Measurements from ENCODE around the gene DACH1.

Gene DACH1

GRCh38 chr13:71659404-71659803 is 207.6 kb downstream of the DACH1 start:
- H3K36me3 ChIP-seq (ENCODE audit: control insufficient read depth, insufficient read depth, low read length): no peaks in the 10 kb centered on the region
- peaks cover 10% of the 10 kb centered on the region for H3K4me1 ChIP-seq (ENCODE audit: control insufficient read depth, insufficient read depth, low read length)
- H3K9me3 ChIP-seq (ENCODE audit: control insufficient read depth, insufficient read depth, low read length): no peaks in the 10 kb centered on the region
- H3K9ac ChIP-seq (ENCODE audit: low read depth, low read length): no peak overlapping the region
- no peaks in the 10 kb centered on the region for H3K27me3 ChIP-seq (ENCODE audit: control insufficient read depth, insufficient read depth, low read length)
- H3K27ac ChIP-seq (ENCODE audit: low read depth, low read length): peak overlapping the region; percentile 9
- no peak overlapping the region for H3K4me3 ChIP-seq (ENCODE audit: low read depth, low read length)

GRCh38 chr13:71645467-71645866 is 221.5 kb downstream of the DACH1 start:
- H3K36me3 ChIP-seq (ENCODE audit: control insufficient read depth, insufficient read depth, low read length): no peaks in the 10 kb centered on the region
- no peaks in the 10 kb centered on the region for H3K9me3 ChIP-seq (ENCODE audit: control insufficient read depth, insufficient read depth, low read length)
- H3K27ac ChIP-seq (ENCODE audit: low read depth, low read length): no peak overlapping the region
- H3K4me3 ChIP-seq (ENCODE audit: low read depth, low read length): no peak overlapping the region
- no peaks in the 10 kb centered on the region; the same call in 1 of the 2 replicates for H3K4me1 ChIP-seq (ENCODE audit: control insufficient read depth, insufficient read depth, low read length)
- no peak overlapping the region for H3K9ac ChIP-seq (ENCODE audit: low read depth, low read length)
- H3K27me3 ChIP-seq (ENCODE audit: control insufficient read depth, insufficient read depth, low read length): no peaks in the 10 kb centered on the region

GRCh38 chr13:71644579-71644978 is 222.4 kb downstream of the DACH1 start:
- Histone ChIP-seq H3K27ac (ENCODE audit: low read depth, low read length) (no peak overlapping the region), H3K4me3 (ENCODE audit: low read depth, low read length) (no peak overlapping the region), H3K36me3 (ENCODE audit: control insufficient read depth, insufficient read depth, low read length) (no peaks in the 10 kb centered on the region), H3K4me1 (ENCODE audit: control insufficient read depth, insufficient read depth, low read length) (no peaks in the 10 kb centered on the region; the same call in 1 of the 2 replicates), H3K9ac (ENCODE audit: low read depth, low read length) (no peak overlapping the region), H3K9me3 (ENCODE audit: control insufficient read depth, insufficient read depth, low read length) (no peaks in the 10 kb centered on the region), H3K27me3 (ENCODE audit: control insufficient read depth, insufficient read depth, low read length) (no peaks in the 10 kb centered on the region)

GRCh38 chr13:71643448-71643860 is 223.6 kb downstream of the DACH1 start:
- no peak overlapping the region for H3K9ac ChIP-seq (ENCODE audit: low read depth, low read length)
- no peaks in the 10 kb centered on the region for H3K27me3 ChIP-seq (ENCODE audit: control insufficient read depth, insufficient read depth, low read length)
- H3K9me3 ChIP-seq (ENCODE audit: control insufficient read depth, insufficient read depth, low read length): no peaks in the 10 kb centered on the region
- H3K4me3 ChIP-seq (ENCODE audit: low read depth, low read length): no peak overlapping the region
- no peaks in the 10 kb centered on the region for H3K36me3 ChIP-seq (ENCODE audit: control insufficient read depth, insufficient read depth, low read length)
- H3K4me1 ChIP-seq (ENCODE audit: control insufficient read depth, insufficient read depth, low read length): no peaks in the 10 kb centered on the region; the same call in 1 of the 2 replicates
- no peak overlapping the region for H3K27ac ChIP-seq (ENCODE audit: low read depth, low read length)

GRCh38 chr13:71638751-71639150 is 228.3 kb downstream of the DACH1 start:
- Histone ChIP-seq H3K4me1 (ENCODE audit: control insufficient read depth, insufficient read depth, low read length) (no peaks in the 10 kb centered on the region; the same call in 1 of the 2 replicates), H3K4me3 (ENCODE audit: low read depth, low read length) (no peak overlapping the region), H3K9ac (ENCODE audit: low read depth, low read length) (no peak overlapping the region), H3K9me3 (ENCODE audit: control insufficient read depth, insufficient read depth, low read length) (no peaks in the 10 kb centered on the region), H3K36me3 (ENCODE audit: control insufficient read depth, insufficient read depth, low read length) (no peaks in the 10 kb centered on the region), H3K27me3 (ENCODE audit: control insufficient read depth, insufficient read depth, low read length) (no peaks in the 10 kb centered on the region), H3K27ac (ENCODE audit: low read depth, low read length) (no peak overlapping the region)

- Histone ChIP-seq H3K27me3 (ENCODE audit: control insufficient read depth, insufficient read depth, low read length) (no peaks in the 10 kb centered on the region), H3K27ac (ENCODE audit: low read depth, low read length) (no peak overlapping the region), H3K4me1 (ENCODE audit: control insufficient read depth, insufficient read depth, low read length) (no peaks in the 10 kb centered on the region), H3K9me3 (ENCODE audit: control insufficient read depth, insufficient read depth, low read length) (no peaks in the 10 kb centered on the region), H3K36me3 (ENCODE audit: control insufficient read depth, insufficient read depth, low read length) (no peaks in the 10 kb centered on the region), H3K9ac (ENCODE audit: low read depth, low read length) (no peak overlapping the region), H3K4me3 (ENCODE audit: low read depth, low read length) (no peak overlapping the region)
These were observed 232.2 kb downstream of the DACH1 start for GRCh38 chr13:71634602-71635443.

GRCh38 chr13:71634182-71634581 is 232.8 kb downstream of the DACH1 start:
- H3K27ac ChIP-seq (ENCODE audit: low read depth, low read length): no peak overlapping the region
- no peak overlapping the region for H3K9ac ChIP-seq (ENCODE audit: low read depth, low read length)
- 0 out of 2 replicates have a peak, but pooled peaks cover 1% of the 10 kb centered on the region for H3K4me1 ChIP-seq (ENCODE audit: control insufficient read depth, insufficient read depth, low read length)
- H3K27me3 ChIP-seq (ENCODE audit: control insufficient read depth, insufficient read depth, low read length): no peaks in the 10 kb centered on the region
- no peaks in the 10 kb centered on the region for H3K36me3 ChIP-seq (ENCODE audit: control insufficient read depth, insufficient read depth, low read length)
- no peak overlapping the region for H3K4me3 ChIP-seq (ENCODE audit: low read depth, low read length)
- no peaks in the 10 kb centered on the region for H3K9me3 ChIP-seq (ENCODE audit: control insufficient read depth, insufficient read depth, low read length)

GRCh38 chr13:71632721-71633120 is 234.3 kb downstream of the DACH1 start:
- H3K36me3 ChIP-seq (ENCODE audit: control insufficient read depth, insufficient read depth, low read length): no peaks in the 10 kb centered on the region

GRCh38 chr13:71632206-71632605 is 234.8 kb downstream of the DACH1 start:
- Histone ChIP-seq H3K4me1 (ENCODE audit: control insufficient read depth, insufficient read depth, low read length) (peaks cover 20% of the 10 kb centered on the region), H3K9me3 (ENCODE audit: control insufficient read depth, insufficient read depth, low read length) (no peaks in the 10 kb centered on the region), H3K27me3 (ENCODE audit: control insufficient read depth, insufficient read depth, low read length) (no peaks in the 10 kb centered on the region), H3K27ac (ENCODE audit: low read depth, low read length) (no peak overlapping the region), H3K9ac (ENCODE audit: low read depth, low read length) (no peak overlapping the region), H3K36me3 (ENCODE audit: control insufficient read depth, insufficient read depth, low read length) (no peaks in the 10 kb centered on the region), H3K4me3 (ENCODE audit: low read depth, low read length) (no peak overlapping the region)

More at GRCh38 chr13:71632721-71633120, 234.3 kb downstream of the DACH1 start:
- H3K27me3 ChIP-seq (ENCODE audit: control insufficient read depth, insufficient read depth, low read length): no peaks in the 10 kb centered on the region
- H3K4me1 ChIP-seq (ENCODE audit: control insufficient read depth, insufficient read depth, low read length): peaks cover 15% of the 10 kb centered on the region
- H3K4me3 ChIP-seq (ENCODE audit: low read depth, low read length): no peak overlapping the region
- no peak overlapping the region for H3K9ac ChIP-seq (ENCODE audit: low read depth, low read length)
- no peaks in the 10 kb centered on the region for H3K9me3 ChIP-seq (ENCODE audit: control insufficient read depth, insufficient read depth, low read length)
- no peak overlapping the region for H3K27ac ChIP-seq (ENCODE audit: low read depth, low read length)

- H3K9ac ChIP-seq (ENCODE audit: low read depth, low read length): no peak overlapping the region
- H3K4me1 ChIP-seq (ENCODE audit: control insufficient read depth, insufficient read depth, low read length): peaks cover 22% of the 10 kb centered on the region
- H3K36me3 ChIP-seq (ENCODE audit: control insufficient read depth, insufficient read depth, low read length): no peaks in the 10 kb centered on the region
- H3K4me3 ChIP-seq (ENCODE audit: low read depth, low read length): no peak overlapping the region
- no peaks in the 10 kb centered on the region for H3K9me3 ChIP-seq (ENCODE audit: control insufficient read depth, insufficient read depth, low read length)
- no peak overlapping the region for H3K27ac ChIP-seq (ENCODE audit: low read depth, low read length)
- no peaks in the 10 kb centered on the region for H3K27me3 ChIP-seq (ENCODE audit: control insufficient read depth, insufficient read depth, low read length)
These were observed 237.8 kb downstream of the DACH1 start for GRCh38 chr13:71629167-71629566.

GRCh38 chr13:71626421-71627117 is 240.4 kb downstream of the DACH1 start:
- no peaks in the 10 kb centered on the region for H3K9me3 ChIP-seq (ENCODE audit: control insufficient read depth, insufficient read depth, low read length)
- H3K9ac ChIP-seq (ENCODE audit: low read depth, low read length): no peak overlapping the region
- peaks cover 25% of the 10 kb centered on the region for H3K4me1 ChIP-seq (ENCODE audit: control insufficient read depth, insufficient read depth, low read length)
- no peak overlapping the region for H3K4me3 ChIP-seq (ENCODE audit: low read depth, low read length)
- H3K27ac ChIP-seq (ENCODE audit: low read depth, low read length): no peak overlapping the region
- no peaks in the 10 kb centered on the region for H3K27me3 ChIP-seq (ENCODE audit: control insufficient read depth, insufficient read depth, low read length)
- no peaks in the 10 kb centered on the region for H3K36me3 ChIP-seq (ENCODE audit: control insufficient read depth, insufficient read depth, low read length)

Data from HUES48 (cell line).